HG03439 (cell line): ENCODE results near the gene MYCN.
"Not testable (repeated sequence)": the region's sequence is repeated elsewhere in the genome, so short reads cannot be mapped to it uniquely, and the experiment has no call there.

Experiments used
- ATAC-seq: cut with Tn5 transposase; IDR thresholded peaks from one replicate; pipeline ENCODE4 v1.9.1; 2021; ENCODE audit warnings: mild to moderate bottlenecking, moderate library complexity; ENCODE audit not compliant: unreplicated experiment

Gene MYCN

DNA sequence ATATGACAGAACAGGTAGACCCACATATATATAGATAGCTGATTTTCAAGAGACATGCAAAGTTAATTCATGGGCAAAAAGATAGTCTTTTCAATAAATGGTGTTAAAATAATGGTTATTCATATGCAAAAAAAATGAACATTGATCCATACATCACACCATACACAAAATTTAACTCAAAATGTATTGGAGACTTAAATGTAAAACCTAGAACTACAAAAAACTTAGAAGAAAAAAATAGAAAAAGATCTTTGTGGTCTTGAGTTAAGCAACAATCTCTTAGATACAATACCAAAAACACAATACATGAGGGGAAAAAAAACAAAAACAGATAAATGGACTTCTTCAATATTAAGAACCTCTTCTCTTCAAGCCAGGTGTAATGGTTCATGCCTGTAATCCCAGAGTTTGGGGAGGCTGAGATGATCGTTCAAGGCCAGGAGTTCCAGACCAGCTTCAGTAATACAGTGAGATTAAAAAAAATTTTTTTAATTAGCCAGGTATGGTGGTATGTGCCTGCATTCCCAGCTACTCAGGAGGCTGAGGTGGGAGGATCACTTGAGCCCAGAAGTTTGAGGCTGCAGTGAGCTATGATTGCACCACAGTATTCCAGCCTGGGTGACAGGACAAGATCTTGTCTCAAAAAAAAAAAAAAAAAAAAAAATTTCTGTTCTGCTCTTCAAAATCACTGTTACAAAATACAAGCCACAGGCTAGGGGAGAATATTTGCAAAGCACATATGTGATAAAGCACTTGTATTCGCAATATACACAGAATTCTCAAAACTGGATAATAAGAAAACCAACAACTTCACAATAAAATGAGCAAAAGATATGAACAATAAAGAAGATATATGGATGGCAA is 32.7 kb upstream of the MYCN start:
- no peak for ATAC-seq

- ATAC-seq = no peak
Observed at GRCh38 chr2:15908371-15908770, 32.0 kb upstream of the MYCN start.

- no peak for ATAC-seq
Observed at GRCh38 chr2:15909157-15909556, 31.2 kb upstream of the MYCN start.

GRCh38 chr2:15909736-15910135 is 30.6 kb upstream of the MYCN start:
- no peak for ATAC-seq

GRCh38 chr2:15911270-15911669 is 29.1 kb upstream of the MYCN start:
- ATAC-seq = not testable (repeated sequence)

- no peak for ATAC-seq
Observed at GRCh38 chr2:15911686-15912085, 28.7 kb upstream of the MYCN start.

DNA sequence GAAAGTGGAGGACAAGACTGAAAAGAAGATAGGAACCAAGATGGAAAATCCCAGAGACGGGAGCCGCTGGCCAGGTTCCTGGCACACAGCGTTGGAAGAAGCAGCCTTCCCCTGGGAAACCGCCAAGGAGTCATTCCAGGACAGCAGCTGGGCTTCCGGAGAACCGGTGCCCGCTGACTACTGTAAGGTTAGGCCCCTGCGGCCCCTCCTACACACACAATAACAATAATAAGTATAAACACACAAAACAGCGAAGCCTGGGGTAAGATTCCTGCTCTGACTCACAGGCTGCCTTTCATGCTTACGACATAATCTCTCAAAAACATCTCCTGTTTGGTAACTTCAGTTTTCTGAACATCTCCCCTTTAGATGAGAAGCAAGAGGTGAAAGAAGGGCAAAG is 28.1 kb upstream of the MYCN start:
- no peak for ATAC-seq

GRCh38 chr2:15913146-15913545 is 27.2 kb upstream of the MYCN start:
- ATAC-seq = no peak

- ATAC-seq = no peak
Observed at GRCh38 chr2:15914596-15915385, 25.6 kb upstream of the MYCN start.

DNA sequence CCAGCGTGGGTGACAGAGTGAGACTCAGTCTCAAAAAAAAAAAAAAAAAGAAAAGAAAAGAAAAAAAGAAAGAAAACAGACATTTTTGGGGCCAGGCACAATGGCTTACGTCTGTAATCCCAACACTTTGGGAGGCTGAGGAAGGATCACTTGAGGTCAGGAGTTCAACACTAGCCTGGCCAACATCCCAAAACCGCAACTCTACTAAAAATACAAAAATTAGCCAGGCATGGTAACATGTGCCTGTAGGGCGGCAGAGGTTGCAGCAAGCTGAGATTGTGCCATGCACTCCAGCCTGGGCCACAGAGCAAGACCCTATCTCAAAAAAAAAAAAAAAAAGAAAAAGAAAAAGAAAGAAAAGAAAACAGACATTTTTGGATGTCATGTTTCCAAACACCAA is 24.8 kb upstream of the MYCN start:
- ATAC-seq = not testable (repeated sequence)

GRCh38 chr2:15916336-15916735 is 24.0 kb upstream of the MYCN start:
- no peak for ATAC-seq

GRCh38 chr2:15918761-15919356 is 21.5 kb upstream of the MYCN start:
- ATAC-seq = no peak

GRCh38 chr2:15919716-15920434 is 20.5 kb upstream of the MYCN start:
- ATAC-seq = no peak

- no peak for ATAC-seq
Observed at GRCh38 chr2:15920696-15921095, 19.7 kb upstream of the MYCN start.

GRCh38 chr2:15923597-15923996 is 16.8 kb upstream of the MYCN start:
- no peak for ATAC-seq

DNA sequence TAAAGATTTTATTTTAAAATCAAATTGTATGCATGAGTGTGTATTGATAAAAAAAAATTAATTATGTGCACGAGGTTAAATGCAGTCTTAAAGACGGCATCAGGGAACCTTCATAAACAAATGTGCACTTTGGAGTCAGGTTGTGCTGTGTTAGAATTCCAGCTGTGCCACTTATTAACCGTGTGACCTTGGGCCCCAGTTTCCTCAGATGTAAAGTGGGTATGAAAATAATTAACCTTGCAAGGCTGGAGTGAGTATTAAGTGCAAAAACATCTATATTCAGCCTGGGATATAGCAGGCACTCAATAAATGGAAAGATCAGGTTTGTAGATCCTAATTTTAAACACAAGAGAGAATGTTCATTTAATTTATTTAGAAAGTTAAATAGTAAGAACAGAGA is 14.5 kb upstream of the MYCN start:
- no peak for ATAC-seq

DNA sequence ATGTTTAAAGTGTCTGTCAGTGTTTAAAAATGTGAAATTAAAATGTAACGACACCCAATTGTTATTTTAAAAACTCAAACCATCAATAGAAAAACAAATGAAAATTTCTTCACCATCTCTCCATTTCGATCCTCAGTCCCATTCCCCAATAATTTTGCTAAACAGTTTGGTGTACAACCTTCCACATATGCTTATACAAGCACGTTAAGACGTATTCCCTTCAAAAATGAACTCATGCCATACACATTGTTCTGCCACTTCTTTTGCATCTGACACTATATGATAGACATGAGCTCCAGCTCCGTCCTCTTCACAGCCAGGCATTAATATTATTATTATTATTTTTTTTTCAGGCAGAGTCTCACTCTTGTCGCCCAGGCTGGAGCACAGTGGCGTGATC is 14.1 kb upstream of the MYCN start:
- ATAC-seq = no peak

DNA sequence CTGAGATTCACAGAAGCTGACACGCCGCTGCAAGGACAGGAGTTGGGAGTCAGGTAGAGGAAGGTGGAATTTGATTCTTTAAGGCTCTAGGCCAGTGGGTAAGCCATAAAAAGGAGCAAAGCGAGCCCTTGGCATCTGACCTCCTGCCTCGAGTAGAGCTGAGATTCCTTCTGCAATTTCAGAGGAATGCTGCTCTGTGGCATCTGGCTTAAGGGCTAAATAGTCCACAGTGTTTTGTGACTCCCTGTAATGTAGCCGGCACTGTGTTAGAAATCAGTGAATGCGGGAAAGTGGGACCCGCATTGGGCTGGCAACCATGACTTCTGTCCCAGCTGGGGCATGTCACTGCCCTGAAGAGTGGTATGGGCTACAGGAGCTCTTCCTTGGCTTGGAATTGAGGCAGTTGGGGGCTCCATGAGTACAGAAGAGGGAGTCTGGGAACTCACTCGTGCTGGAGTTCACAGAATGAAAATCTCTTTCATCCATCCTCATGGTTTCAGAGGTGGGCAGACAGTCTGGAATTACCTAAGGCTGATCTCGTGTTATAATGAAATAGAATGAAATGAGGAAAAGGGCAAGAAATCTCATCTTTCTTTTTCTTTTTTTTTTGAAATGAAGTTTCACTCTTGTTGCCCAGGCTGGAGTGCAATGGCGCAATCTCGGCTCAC is 12.7 kb upstream of the MYCN start:
- ATAC-seq = no peak

DNA sequence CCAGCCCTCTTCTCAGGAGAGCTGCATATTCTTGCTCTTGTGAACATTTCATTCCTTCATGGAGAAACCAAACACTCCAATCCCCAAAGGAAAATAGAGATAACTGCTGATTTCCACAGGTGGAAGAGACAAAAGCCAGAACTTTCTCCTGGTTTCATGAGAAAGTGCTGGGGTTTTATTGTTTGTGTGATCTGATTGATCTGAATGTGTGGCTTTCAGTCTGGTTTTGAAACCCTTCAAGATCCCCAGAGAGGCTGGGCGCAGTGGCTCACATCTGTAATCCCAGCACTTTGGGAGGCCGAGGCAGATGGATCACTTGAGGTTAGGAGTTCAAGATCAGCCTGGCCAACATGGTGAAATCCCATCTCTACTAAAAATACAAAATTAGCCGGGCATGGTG is 11.3 kb upstream of the MYCN start:
- ATAC-seq = not testable (repeated sequence)

GRCh38 chr2:15929861-15930260 is 10.5 kb upstream of the MYCN start:
- no peak for ATAC-seq
